ENCODE data around the gene SRSF9.
A peak's percentile ranks its signal among the peaks of the same experiment; 100 is the strongest.
"Not testable (repeated sequence)": the region's sequence is repeated elsewhere in the genome, so short reads cannot be mapped to it uniquely, and the experiment has no call there.

Gene SRSF9

DNA sequence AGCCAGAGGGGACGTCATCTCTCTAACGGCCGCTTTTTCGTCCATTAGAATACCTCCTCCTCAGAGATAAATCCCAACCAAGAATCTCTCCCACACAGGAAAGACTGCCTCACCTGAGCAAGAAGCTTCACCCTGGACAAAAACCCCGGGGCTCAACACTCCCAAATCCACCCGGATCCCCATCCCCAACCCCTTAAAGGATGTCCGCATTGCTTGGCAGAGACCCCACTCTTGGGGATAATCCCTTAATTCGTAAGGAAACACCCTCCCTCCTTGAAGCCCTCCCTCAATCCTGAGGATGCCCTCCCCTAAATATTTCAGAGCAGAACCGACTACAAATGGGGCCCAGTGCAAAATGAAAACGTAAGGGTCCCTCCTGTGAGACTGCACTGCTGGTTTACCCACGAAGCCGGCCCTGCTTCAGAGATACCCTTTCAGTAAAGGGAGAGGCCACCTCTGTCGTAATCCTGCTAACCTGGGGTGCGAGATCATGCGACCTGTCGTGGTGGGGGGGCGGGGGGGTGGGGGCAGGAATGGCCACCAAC lies 25.7 kb upstream of the SRSF9 start:
- CTCF ChIA-PET: interaction anchor here (1.2 to 12.8 kb wide), 4 partner anchors 10 to 43 kb away, joined by 3 to 152 read pairs (median 4); partner anchors contain the start of gene SRSF9

DNA sequence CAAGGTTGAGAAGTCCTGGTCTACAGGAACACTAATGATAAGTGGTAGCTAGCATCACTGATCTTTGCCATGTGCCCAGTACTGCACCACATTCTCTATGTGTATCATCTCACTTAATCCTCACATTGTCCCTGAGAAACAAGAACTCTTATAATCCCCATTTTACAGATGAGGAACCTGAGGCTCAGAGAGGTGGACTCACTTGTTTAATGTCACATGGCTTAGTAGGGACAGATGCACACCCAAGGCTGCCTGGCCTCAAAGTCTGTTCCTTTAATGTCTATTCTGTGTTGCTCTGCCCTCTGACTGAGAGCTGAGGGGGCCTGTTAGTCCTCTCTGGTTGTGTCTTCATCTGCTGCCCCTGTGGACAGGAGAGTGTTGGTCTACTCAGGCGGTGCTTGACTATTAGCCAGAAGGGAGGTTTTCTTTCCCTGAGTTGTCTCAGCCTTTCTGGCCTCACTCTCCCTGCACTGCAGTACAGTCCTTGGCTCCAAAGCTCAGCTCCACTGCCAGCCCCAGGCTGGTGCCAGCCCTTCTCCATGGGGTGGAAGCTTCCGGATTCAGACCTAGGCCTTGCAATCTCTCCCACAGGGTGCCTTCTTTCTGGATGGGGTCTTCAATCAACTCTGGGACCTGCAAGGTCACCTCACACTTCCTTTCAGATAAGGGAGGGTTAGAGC lies 21.4 kb upstream of the SRSF9 start:
- DNase-seq (ENCODE audit: low read depth, low spot score): no peak
- TF ChIP-seq, protein P1, sequence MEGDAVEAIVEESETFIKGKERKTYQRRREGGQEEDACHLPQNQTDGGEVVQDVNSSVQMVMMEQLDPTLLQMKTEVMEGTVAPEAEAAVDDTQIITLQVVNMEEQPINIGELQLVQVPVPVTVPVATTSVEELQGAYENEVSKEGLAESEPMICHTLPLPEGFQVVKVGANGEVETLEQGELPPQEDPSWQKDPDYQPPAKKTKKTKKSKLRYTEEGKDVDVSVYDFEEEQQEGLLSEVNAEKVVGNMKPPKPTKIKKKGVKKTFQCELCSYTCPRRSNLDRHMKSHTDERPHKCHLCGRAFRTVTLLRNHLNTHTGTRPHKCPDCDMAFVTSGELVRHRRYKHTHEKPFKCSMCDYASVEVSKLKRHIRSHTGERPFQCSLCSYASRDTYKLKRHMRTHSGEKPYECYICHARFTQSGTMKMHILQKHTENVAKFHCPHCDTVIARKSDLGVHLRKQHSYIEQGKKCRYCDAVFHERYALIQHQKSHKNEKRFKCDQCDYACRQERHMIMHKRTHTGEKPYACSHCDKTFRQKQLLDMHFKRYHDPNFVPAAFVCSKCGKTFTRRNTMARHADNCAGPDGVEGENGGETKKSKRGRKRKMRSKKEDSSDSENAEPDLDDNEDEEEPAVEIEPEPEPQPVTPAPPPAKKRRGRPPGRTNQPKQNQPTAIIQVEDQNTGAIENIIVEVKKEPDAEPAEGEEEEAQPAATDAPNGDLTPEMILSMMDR (IDR thresholded peaks at IDR 0.05; ENCODE audit: insufficient read depth, low read length, missing control alignments): no peak
- H3K4me3 ChIP-seq (ENCODE audit: low read depth, low read length): no peak overlapping the region
- CTCF ChIA-PET: interaction anchor here (12.8 kb wide), 1 partner anchor 22 kb away, joined by 152 read pairs; the partner anchor contains the start of gene SRSF9
- POLR2A ChIA-PET: no interaction called here

More for the DNA sequence above, 25.7 kb upstream of the SRSF9 start:
- peak overlapping the region; percentile 91 for H3K4me3 ChIP-seq (ENCODE audit: low read depth, low read length)
- TF ChIP-seq, protein P1 (IDR thresholded peaks at IDR 0.05; ENCODE audit: insufficient read depth, low read length, missing control alignments): no peak
- POLR2A ChIA-PET: interaction anchor here (0.6 to 1.9 kb wide), 10 partner anchors 9 to 204 kb away, joined by 3 to 8 read pairs (median 3); partner anchors contain the start of gene RNU4-2
- DNase-seq (ENCODE audit: low read depth, low spot score): no peak

DNA sequence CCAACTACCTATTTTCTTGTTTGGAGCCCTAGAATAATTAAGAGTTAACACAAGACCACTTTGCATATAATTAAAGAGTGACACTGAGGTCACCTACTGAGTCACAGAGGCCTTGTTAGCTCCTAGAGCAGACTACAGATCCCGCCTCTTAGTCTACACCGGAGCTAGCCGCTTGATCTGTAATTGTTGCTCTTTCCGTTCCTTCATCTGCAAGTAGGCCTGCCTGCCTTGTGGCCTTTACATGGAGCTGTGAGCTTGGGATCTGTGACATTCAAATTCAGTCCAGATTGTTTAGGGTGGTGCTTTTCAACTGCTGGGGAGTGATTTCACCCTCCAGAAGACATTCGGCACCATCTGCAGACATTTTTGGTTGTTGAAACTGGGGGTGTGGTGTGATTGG lies 20.8 kb upstream of the SRSF9 start:
- no peak overlapping the region for H3K4me3 ChIP-seq (ENCODE audit: low read depth, low read length)
- TF ChIP-seq, protein P1 (IDR thresholded peaks at IDR 0.05; ENCODE audit: insufficient read depth, low read length, missing control alignments): no peak
- DNase-seq (ENCODE audit: low read depth, low spot score): no peak
- POLR2A ChIA-PET: no interaction called here
- CTCF ChIA-PET: interaction anchor here (12.8 kb wide), 1 partner anchor 21 kb away, joined by 152 read pairs; the partner anchor contains the start of gene SRSF9

DNA sequence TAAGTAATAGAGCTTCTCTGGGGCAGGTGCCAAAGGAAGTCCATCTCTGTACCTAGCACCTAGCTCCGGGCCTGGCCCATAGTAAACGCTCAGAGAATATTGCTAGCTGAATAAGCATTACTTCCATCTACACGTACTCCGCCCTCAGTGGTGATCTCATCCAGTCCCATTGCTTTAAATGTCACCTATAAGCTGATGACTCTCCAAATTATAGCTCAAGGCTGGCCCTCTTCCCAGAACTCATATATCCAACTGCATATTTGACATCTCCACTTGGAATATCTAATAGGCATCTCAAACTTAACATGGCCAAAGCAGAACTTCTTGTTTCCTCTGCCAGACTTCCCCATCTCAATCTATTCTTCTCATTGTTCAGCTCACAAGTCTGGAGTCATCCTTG lies 19.5 kb upstream of the SRSF9 start:
- DNase-seq (ENCODE audit: low read depth, low spot score): no peak
- TF ChIP-seq, protein P1 (IDR thresholded peaks at IDR 0.05; ENCODE audit: insufficient read depth, low read length, missing control alignments): no peak
- ChIA-PET POLR2A (no interaction called here), CTCF (interaction anchor here (0.6 to 12.8 kb wide), 3 partner anchors 9 to 20 kb away, joined by 3 to 152 read pairs (median 3); partner anchors contain the start of gene SRSF9)
- no peak overlapping the region for H3K4me3 ChIP-seq (ENCODE audit: low read depth, low read length)

DNA sequence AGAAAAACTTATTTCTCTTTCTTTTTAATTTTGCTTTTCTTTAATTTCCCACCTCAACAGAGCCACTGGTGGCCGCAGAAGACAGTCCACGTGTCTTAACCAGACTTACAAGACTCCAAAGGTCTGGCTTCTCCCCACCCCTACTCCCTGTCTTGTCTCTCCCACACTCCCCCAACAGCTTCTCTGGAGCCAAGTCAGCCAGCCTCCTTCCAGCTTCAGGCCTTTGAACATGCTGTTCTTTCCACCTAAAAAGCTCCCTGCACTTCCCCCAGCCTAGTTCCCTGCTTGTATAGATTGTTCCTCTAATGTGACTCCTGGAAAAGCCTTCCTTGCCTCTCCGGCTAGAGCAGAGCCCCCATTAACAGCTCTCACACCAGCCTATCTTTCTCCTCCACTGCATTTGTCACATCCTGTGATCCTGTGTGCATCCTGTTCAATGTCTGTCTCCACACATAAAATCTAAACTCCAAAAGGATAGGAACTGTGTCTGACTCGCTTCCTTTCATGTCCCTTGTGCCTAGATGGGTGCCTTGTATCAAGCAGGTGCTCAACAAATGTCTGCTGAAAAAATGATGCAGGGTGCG lies 18.6 kb upstream of the SRSF9 start:
- POLR2A ChIA-PET: interaction anchor here (0.7 kb wide), 1 partner anchor 9 kb away, joined by 4 read pairs; no protein-coding TSS in a partner anchor

DNA sequence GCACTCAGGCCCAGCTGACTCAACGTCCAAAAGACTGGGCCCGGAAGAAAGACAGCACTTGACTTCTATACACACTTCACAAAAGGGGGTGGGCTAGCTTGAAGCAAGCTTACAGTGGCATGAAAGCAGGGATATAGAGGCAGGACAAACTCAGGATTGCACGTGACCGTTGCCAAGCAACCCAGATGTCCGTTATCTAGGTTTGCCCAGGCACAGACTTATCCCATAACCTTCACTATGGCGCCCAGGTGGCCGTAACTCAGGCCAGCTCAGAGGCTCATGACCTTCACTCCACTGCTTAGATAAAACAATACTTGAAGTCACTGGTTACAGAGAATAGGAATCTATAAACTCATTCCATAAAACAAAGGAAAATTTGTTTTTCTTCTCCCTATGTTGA lies 18.0 kb upstream of the SRSF9 start:
- POLR2A ChIA-PET; DNase-seq (ENCODE audit: low read depth, low spot score); H3K4me3 ChIP-seq (ENCODE audit: low read depth, low read length): not testable (repeated sequence)
- CTCF ChIA-PET: interaction anchor here (0.7 to 12.8 kb wide), 2 partner anchors 16 to 18 kb away, joined by 4 to 152 read pairs; partner anchors contain the start of gene SRSF9

More for the DNA sequence above, 18.6 kb upstream of the SRSF9 start:
- TF ChIP-seq, protein P1 (IDR thresholded peaks at IDR 0.05; ENCODE audit: insufficient read depth, low read length, missing control alignments): no peak
- no peak overlapping the region for H3K4me3 ChIP-seq (ENCODE audit: low read depth, low read length)
- CTCF ChIA-PET: interaction anchor here (12.8 kb wide), 1 partner anchor 19 kb away, joined by 152 read pairs; the partner anchor contains the start of gene SRSF9
- DNase-seq (ENCODE audit: low read depth, low spot score): no peak
